Thyroid gland (tissue), 4 donors: ENCODE results near the gene CREM.

Source experiments
- CTCF ChIP-seq, 6 experiments: fragments of 200-600 bp in 3 of 6; fragments of 450-650 bp in 3 of 6; sonication (generic) in 3 of 6; IDR thresholded peaks; one replicate each; pipeline ENCODE4 v1.5.1; 2016 to 2019; ENCODE audit warnings: antibody characterized with exemption in 6 of 6, mild to moderate bottlenecking in 2 of 6, inconsistent platforms in 1 of 6, moderate library complexity in 1 of 6
- POLR2A ChIP-seq, 2 donors: fragments of 450-650 bp; IDR thresholded peaks; one replicate each; pipeline ENCODE4 v1.6.1; 2017; ENCODE audit warnings: antibody characterized with exemption in 2 of 2, mild to moderate bottlenecking in 2 of 2, moderate library complexity in 1 of 2

GRCh38 chr10:35203745-35204144, 77.1 kb downstream of the CREM start:
- no peak for TF ChIP-seq CTCF (IDR thresholded peaks at IDR 0.05)
- no peak for TF ChIP-seq POLR2A (IDR thresholded peaks at IDR 0.05)
